PC-3 (cell line): ENCODE data around the gene BTBD16. TPM values are rescaled to one million over a fixed set of nuclear protein-coding genes. Genes with fewer than 3 reads are reported as not detected.

ENCODE experiments used
- ATAC-seq: fragments of 200-7000 bp; cut with Tn5 transposase; 2 replicates; pipeline ENCODE4 v1.9.1; 2020; ENCODE audit warnings: mild to moderate bottlenecking, moderate library complexity
- BruUV-seq: library from RNA; stranded (reverse); fragments of 400-500 nt; replicated peaks from 2 replicates; lab custom pipeline; 2021; lab: Mats Ljungman, UMichigan
- CTCF ChIA-PET: fragments of 300-600 bp; sonication (Branson Sonifier 250); formaldehyde crosslinking; loops from one replicate; lab custom pipeline; 2022; ENCODE audit warnings: antibody characterized with exemption; lab: Charles Lee
- POLR2A ChIA-PET: fragments of 300-600 bp; sonication (Branson Sonifier 250); formaldehyde crosslinking; loops from one replicate; lab custom pipeline; 2022; ENCODE audit warnings: antibody characterized with exemption; ENCODE audit not compliant: unreplicated experiment; lab: Charles Lee
- DNase-seq: peaks from one replicate; pipeline ENCODE4 v3.0.0-alpha.2; 2015
- H2AFZ ChIP-seq: fragments of 300-600 bp; sonication (generic); 2 replicates; pipeline ENCODE4 v1.6.0; 2016; ENCODE audit warnings: antibody characterized with exemption, low read length
- H3F3A ChIP-seq: fragments of 300-600 bp; sonication (generic); one replicate; pipeline ENCODE4 v1.6.0; 2017; ENCODE audit warnings: antibody characterized with exemption, low read length, control low read depth, mild to moderate bottlenecking; ENCODE audit not compliant: unreplicated experiment
- H3K27ac ChIP-seq: fragments of 300-600 bp; sonication (generic); 2 replicates; pipeline ENCODE4 v1.5.1; 2016; ENCODE audit warnings: mild to moderate bottlenecking, low read length
- H3K27me3 ChIP-seq: fragments of 300-600 bp; sonication (generic); 2 replicates; pipeline ENCODE4 v1.6.1; 2016; ENCODE audit warnings: low read length, mixed read lengths
- H3K36me3 ChIP-seq: fragments of 300-600 bp; sonication (generic); 2 replicates; pipeline ENCODE4 v1.6.1; 2016; ENCODE audit warnings: low read depth, mixed run types, low read length, mixed read lengths
- H3K4me1 ChIP-seq: fragments of 300-600 bp; sonication (generic); 2 replicates; pipeline ENCODE4 v1.5.1; 2016; ENCODE audit warnings: low read length; ENCODE audit not compliant: insufficient read depth
- H3K4me2 ChIP-seq: fragments of 300-600 bp; sonication (generic); 2 replicates; pipeline ENCODE4 v1.6.0; 2016; ENCODE audit warnings: low read length
- H3K4me3 ChIP-seq: fragments of 300-600 bp; sonication (generic); 2 replicates; pipeline ENCODE4 v1.5.1; 2016; ENCODE audit warnings: mild to moderate bottlenecking, low read length, mixed read lengths
- H3K79me2 ChIP-seq: fragments of 300-600 bp; sonication (generic); 2 replicates; pipeline ENCODE4 v1.6.1; 2017; ENCODE audit warnings: low read length, mixed read lengths
- H3K9ac ChIP-seq: fragments of 300-600 bp; sonication (generic); 2 replicates; pipeline ENCODE4 v1.6.0; 2016; ENCODE audit warnings: mild to moderate bottlenecking, low read length
- H3K9me2 ChIP-seq: fragments of 300-600 bp; sonication (generic); replicated peaks from 2 replicates; pipeline ENCODE4 v1.6.1; 2016; ENCODE audit warnings: mixed run types, low read length, mixed read lengths
- H3K9me3 ChIP-seq: fragments of 300-600 bp; sonication (generic); 2 replicates; pipeline ENCODE4 v1.6.1; 2016; ENCODE audit warnings: low read length, mixed read lengths
- H4K20me1 ChIP-seq: fragments of 300-600 bp; sonication (generic); 2 replicates; pipeline ENCODE4 v1.6.1; 2016; ENCODE audit warnings: low read length, mixed read lengths
- EZH2 ChIP-seq: fragments of 300-600 bp; sonication (generic); IDR thresholded peaks from one replicate; pipeline ENCODE4 v1.6.1; 2017; ENCODE audit warnings: antibody characterized with exemption, mild to moderate bottlenecking, low read length; ENCODE audit not compliant: unreplicated experiment
- EZH2phosphoT487 ChIP-seq: fragments of 300-600 bp; sonication (generic); IDR thresholded peaks from 2 replicates; pipeline ENCODE4 v1.6.1; 2018; ENCODE audit warnings: mild to moderate bottlenecking, antibody characterized with exemption, low read length, borderline replicate concordance
- intact Hi-C: fragments of 100-400 bp; cut with micrococcal nuclease; formaldehyde crosslinking; loops from 2 replicates; pipeline ENCODE4 v1.9.0; 2023
- total RNA-seq: library from RNA; depleted of rRNA; stranded (reverse); fragments of >200 nt; gene quantifications from 2 replicates; pipeline ENCODE4 v1.2.3, GENCODE V29; 2014
- TF ChIP-seq, protein P1 (sequence below): fragments of 300-600 bp; sonication (generic); conservative IDR thresholded peaks from 2 replicates; pipeline ENCODE4 v1.5.1; 2017; ENCODE audit warnings: antibody characterized with exemption, low read depth, mild to moderate bottlenecking, low read length

BTBD16 gene
- total RNA-seq, 1 experiment from 2014 or later: not detected

DNA sequence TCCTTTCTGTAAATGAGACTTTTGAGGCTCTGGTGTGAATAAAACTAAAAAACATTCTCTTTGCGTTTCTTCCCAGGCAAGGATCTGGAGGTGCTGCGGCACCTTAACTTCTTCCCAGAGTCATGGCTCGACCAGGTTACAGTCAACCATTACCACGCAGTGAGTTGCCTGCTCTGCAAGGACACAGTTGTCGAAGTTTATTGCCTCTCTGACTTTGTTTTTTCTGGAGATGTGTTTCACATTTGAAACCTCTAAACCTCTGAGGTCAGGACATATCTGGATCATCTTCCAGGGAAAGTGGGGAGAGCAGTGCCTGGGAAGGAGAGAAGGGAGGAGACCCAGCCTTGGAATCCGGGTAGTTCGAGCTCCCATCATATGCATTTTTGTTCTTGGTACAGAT, 60.0 kb downstream of the BTBD16 start:
- no peaks in the 10 kb centered on the region for H3K27me3 ChIP-seq
- no peak overlapping the region for H2AFZ ChIP-seq
- H3K36me3 ChIP-seq: no peaks in the 10 kb centered on the region
- no peak overlapping the region for H3K27ac ChIP-seq
- DNase-seq (no peak), ATAC-seq (no peak)
- H3K4me2 ChIP-seq: no peak overlapping the region
- no peaks in the 10 kb centered on the region for H3K9me3 ChIP-seq
- TF ChIP-seq EZH2: no peak
- TF ChIP-seq EZH2phosphoT487: no peak
- no peaks in the 10 kb centered on the region for H3K4me1 ChIP-seq
- no peaks in the 10 kb centered on the region for H3F3A ChIP-seq
- CTCF ChIA-PET: no interaction called here
- H3K79me2 ChIP-seq: no peaks in the 10 kb centered on the region
- H3K9ac ChIP-seq: no peak overlapping the region
- H3K4me3 ChIP-seq: no peak overlapping the region
- POLR2A ChIA-PET: no interaction called here
- BruUV-seq: no TSS peak
- intact Hi-C loops: no loop called here
- H4K20me1 ChIP-seq: no peaks in the 10 kb centered on the region
- H3K9me2 ChIP-seq: no peaks in the 10 kb centered on the region

DNA sequence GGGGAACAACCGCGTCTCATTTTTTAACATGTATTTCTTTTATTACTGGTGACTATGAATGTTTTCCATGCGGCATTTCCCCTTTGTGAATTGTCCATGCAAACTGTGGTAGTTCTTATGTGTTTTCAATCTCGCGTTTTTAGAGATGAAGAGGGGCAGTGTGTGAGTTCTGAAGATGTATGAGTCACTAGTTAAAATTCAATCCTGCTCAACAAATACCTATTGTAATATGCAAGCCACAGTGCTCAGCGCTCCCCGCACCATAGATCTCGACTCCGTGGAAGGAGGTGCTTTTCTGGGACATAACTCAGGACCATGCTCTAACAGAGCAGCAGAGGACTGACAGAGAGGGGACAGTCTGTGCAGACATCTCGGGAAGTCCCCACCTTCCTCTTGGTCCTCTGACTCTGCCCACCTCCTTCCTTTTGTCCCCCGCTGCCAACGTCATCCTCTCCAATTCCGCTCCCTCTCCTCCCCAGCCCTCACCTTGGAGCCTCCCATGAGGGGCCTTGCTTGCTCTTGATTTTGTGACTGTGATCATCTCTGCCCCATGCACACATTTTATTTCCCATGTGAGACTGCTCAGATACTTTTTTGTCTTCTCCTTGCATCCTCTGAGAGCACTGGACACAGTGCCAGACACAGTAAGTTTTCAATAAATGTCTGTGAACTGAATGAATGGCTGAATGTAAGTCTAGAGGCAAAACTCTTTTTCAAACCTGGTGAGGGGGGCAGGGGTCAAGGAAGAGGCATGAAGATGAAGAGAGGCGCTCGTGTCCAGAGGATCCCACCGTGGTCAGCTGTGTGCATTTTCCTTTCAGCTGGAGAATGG, 60.7 kb downstream of the BTBD16 start:
- Histone ChIP-seq H3K9ac (no peak overlapping the region), H3K4me2 (no peak overlapping the region), H3K79me2 (no peaks in the 10 kb centered on the region), H3K4me3 (no peak overlapping the region), H3K9me2 (no peaks in the 10 kb centered on the region), H4K20me1 (no peaks in the 10 kb centered on the region), H2AFZ (no peak overlapping the region), H3K27ac (no peak overlapping the region), H3K4me1 (no peaks in the 10 kb centered on the region), H3K9me3 (no peaks in the 10 kb centered on the region), H3F3A (no peaks in the 10 kb centered on the region), H3K36me3 (no peaks in the 10 kb centered on the region), H3K27me3 (no peaks in the 10 kb centered on the region)
- intact Hi-C loops: no loop called here
- POLR2A ChIA-PET: no interaction called here
- DNase-seq: no peak
- no TSS peak for BruUV-seq
- ATAC-seq: no peak
- no peak for TF ChIP-seq EZH2
- no peak for TF ChIP-seq EZH2phosphoT487
- TF ChIP-seq, protein P1, sequence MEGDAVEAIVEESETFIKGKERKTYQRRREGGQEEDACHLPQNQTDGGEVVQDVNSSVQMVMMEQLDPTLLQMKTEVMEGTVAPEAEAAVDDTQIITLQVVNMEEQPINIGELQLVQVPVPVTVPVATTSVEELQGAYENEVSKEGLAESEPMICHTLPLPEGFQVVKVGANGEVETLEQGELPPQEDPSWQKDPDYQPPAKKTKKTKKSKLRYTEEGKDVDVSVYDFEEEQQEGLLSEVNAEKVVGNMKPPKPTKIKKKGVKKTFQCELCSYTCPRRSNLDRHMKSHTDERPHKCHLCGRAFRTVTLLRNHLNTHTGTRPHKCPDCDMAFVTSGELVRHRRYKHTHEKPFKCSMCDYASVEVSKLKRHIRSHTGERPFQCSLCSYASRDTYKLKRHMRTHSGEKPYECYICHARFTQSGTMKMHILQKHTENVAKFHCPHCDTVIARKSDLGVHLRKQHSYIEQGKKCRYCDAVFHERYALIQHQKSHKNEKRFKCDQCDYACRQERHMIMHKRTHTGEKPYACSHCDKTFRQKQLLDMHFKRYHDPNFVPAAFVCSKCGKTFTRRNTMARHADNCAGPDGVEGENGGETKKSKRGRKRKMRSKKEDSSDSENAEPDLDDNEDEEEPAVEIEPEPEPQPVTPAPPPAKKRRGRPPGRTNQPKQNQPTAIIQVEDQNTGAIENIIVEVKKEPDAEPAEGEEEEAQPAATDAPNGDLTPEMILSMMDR: no peak
- CTCF ChIA-PET: no interaction called here

DNA sequence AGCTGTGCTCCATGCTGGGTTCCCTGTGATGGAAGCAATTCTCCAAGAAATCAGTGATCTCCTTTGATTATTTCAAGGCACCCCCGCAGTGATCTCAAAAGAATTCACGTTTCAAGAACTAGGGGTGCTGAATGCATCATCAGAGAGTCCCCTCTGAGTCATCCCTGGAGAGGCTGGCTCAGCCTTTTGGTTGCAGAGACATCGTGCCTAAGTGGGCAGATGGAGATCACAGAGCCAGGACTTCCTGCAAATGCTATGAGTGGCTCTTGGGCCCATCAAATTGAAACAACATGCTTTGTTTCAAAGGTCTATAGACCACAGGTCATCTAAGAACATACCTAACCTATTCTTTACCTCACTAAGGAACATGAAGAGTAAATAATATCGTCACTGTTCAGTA, 61.9 kb downstream of the BTBD16 start:
- Histone ChIP-seq H4K20me1 (no peaks in the 10 kb centered on the region), H3K27ac (no peak overlapping the region), H3K9ac (no peak overlapping the region), H3K9me3 (no peaks in the 10 kb centered on the region), H3K4me2 (no peak overlapping the region), H2AFZ (no peak overlapping the region), H3K4me3 (no peak overlapping the region), H3K9me2 (no peaks in the 10 kb centered on the region), H3K79me2 (no peaks in the 10 kb centered on the region), H3K4me1 (no peaks in the 10 kb centered on the region), H3F3A (no peaks in the 10 kb centered on the region), H3K27me3 (no peaks in the 10 kb centered on the region), H3K36me3 (no peaks in the 10 kb centered on the region)
- TF ChIP-seq, protein P1: no peak
- no peak for TF ChIP-seq EZH2phosphoT487
- TF ChIP-seq EZH2: no peak
- intact Hi-C loops: no loop called here
- BruUV-seq: no TSS peak
- POLR2A ChIA-PET: no interaction called here
- DNase-seq (no peak), ATAC-seq (no peak)
- CTCF ChIA-PET: no interaction called here
